Subcutaneous adipose tissue (tissue), 4 donors: Measurements from ENCODE around the gene FGF22. TPM values are rescaled to one million over a fixed set of nuclear protein-coding genes. Genes with fewer than 3 reads are reported as not detected.

Source experiments
- total RNA-seq, 4 donors: library from RNA; depleted of rRNA; stranded (reverse); fragments of >200 nt; gene quantifications; one replicate each; pipeline ENCODE4 v1.1.0, GENCODE V29; 2016
- TF ChIP-seq, protein P1 (sequence below): fragments of 450-650 bp; IDR thresholded peaks from one replicate; pipeline ENCODE4 v1.5.1; 2016; ENCODE audit warnings: low read depth, mild to moderate bottlenecking, control low read depth, antibody characterized with exemption, moderate library complexity

FGF22 gene
- total RNA-seq, 4 donors from 2014 or later = 1.3 to 2.2 TPM; not detected in 2

DNA sequence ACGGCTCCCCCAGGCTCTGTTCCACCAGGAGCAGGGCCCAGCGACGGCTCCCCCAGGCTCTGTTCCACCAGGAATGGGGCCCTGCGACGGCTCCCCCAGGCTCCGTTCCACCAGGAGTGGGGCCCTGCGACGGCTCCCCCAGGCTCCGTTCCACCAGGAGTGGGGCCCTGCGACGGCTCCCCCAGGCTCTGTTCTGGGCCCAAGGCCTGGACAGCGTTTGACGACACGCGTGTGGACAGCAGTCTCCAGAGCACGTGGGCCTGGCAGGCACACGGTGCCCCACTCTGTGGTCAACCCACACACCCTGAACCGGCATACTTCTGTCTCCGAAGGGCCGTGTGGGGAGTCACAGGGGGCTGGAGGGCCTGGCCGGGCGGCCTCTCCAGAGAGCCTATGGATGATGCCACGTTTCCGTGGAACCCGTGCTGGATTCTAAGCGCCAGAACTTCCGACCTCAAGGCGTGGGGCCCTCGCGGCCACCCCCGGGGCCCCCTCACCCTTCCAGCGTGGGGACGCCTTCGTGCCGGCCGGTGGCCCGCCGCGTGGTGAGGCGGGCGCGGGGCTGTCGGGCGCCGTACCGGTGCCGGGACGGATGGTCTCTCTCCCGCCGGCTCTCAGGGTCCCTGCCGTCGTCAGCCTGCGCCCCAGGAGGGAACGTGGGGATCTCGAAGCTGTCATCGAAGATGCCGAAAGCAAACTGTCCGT is 11.6 kb downstream of the FGF22 start:
- TF ChIP-seq, protein P1, sequence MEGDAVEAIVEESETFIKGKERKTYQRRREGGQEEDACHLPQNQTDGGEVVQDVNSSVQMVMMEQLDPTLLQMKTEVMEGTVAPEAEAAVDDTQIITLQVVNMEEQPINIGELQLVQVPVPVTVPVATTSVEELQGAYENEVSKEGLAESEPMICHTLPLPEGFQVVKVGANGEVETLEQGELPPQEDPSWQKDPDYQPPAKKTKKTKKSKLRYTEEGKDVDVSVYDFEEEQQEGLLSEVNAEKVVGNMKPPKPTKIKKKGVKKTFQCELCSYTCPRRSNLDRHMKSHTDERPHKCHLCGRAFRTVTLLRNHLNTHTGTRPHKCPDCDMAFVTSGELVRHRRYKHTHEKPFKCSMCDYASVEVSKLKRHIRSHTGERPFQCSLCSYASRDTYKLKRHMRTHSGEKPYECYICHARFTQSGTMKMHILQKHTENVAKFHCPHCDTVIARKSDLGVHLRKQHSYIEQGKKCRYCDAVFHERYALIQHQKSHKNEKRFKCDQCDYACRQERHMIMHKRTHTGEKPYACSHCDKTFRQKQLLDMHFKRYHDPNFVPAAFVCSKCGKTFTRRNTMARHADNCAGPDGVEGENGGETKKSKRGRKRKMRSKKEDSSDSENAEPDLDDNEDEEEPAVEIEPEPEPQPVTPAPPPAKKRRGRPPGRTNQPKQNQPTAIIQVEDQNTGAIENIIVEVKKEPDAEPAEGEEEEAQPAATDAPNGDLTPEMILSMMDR = no peak

DNA sequence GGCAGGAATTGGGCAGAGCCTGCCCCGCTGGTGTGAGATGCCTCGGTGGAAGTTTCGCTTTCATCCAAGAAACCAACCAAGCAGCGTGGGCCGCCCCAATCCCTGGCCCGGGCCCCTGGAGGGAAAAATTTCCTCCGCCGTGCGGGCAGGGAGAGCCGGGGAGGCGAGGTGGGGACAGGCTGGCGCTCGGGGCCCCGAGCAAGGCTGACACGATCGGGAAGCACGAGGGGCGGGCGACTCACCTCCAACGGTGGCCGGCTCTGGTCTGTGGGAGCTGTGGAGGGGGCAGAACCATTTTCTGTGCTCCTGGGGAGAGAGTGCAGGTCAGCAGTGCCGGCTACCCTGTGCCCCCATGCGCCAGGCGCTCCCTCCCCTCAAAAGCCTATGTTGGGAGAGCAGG is 12.3 kb downstream of the FGF22 start:
- TF ChIP-seq, protein P1 = no peak

DNA sequence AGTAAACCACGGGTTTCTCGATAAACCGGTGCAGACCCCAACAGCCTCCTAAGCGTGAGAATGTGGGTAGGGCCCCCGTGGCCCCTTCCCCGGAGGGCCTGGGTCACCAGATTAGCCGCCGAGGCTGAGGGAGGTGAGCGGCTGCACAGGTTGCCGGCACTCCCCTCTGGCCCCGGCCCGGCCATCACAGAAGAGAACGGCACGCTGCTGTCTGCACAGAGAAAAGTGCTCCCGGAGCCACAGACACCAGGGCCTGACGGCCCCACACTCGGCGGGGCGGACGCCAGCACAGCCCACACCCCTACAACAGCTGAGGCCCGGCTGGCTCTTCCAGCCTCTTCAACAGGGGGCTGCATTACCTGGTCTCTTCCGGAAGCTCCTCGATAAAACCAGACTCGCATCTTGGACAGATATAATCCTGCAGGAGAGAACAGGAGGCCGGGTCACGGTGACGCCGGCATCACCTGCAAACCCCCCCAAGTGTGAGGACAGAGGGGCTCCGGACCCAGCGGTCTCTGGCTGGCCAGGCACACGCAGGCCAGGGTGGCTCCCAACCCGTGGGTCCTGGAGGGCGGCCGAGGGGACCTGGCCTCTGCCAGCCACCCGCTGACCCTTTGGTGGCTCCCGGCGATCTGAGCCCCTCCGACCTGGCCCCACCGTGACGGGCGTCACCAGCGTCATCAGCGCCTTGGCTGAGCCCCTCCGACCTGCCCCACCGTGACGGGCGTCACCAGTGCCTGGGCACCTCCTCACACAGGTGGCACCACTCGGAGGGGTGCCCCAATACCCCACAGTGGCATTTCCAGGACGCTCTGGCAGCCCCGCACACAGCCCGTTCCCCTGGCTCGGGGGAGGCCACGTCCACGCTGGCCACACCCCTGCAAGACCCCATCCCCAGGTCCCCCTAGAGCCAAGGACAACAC is 13.0 kb downstream of the FGF22 start:
- TF ChIP-seq, protein P1 = no peak

DNA sequence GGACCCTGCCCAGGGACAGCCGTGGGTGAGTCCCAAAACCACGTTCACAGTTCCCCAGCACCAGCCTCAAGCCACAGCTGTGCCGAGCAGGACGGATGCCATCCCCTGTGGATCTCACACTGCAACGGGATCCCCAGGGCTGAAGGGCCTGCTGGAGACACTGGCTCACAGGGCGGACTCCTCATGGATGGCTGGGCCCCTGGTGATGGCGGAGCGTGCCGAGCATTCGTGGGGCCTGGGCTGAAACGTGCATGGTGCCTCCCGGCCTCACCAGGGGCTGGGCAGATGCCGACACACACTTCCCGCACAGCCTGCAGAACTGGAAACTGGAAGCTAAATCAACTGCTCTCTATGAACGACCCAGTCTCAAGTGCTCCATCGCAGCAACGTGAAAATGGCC is 13.7 kb downstream of the FGF22 start:
- TF ChIP-seq, protein P1 = no peak

DNA sequence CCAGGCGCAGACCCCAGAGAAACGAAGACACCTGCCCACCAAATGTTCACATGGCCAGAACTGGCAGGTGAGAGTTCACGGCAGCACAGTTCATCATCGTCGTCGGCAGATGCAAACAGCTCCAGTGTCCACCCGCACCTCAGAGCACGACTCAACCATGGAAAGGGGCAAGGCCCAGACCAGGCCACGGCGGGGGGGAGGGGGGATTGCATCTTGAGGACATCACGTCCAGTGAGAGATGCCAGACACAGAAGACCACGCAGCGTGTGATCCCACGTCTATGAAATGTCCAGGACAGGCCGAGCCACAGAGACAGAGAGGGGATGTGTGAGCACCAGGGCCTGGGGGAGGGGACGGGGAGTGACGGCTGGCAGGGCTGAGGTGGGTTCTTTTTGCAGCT is 16.0 kb downstream of the FGF22 start:
- TF ChIP-seq, protein P1 = no peak

DNA sequence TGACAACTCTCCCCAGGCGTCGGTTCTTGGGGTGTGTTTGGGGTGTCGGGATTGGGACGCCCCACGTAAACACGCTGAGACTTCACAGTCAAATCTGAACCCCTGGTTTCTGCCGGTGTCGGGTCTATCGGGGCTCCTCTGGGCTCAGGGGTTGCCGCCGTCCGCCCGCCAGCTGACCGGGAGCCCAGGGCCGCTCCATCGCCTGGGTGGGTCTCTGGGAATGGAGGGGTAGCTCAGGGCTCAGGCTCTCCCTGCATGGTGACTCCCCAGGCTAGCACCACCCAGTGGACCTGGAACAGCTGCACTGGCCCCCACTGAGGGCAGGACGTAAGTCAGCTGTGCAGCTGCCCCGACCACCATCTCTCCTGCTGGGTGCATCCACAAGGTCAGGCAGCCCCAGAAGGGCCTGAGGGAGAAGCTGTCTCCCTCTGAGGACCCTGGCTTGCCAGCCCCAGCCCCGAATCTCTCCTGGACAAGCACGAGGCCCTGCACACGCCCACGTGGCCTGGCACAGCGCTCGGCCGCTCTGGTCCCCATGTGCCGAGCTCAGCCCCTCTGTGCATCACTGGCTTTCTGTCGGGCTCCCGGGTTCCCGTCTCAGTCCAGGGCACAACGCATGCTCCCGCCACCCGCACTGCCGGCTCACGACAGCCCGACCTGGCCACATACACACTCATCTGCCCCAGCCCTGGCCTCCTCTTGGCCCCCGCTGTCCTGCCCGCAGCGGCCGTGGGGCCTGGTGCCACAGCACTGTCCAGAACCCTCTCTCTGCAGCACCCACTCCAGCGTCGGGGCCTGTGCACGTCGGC is 17.3 kb downstream of the FGF22 start:
- TF ChIP-seq, protein P1 = no peak
